Activated CD4-positive, alpha-beta T cell treated with anti-CD3 and anti-CD28 coated beads, Interleukin-10, Interleukin-2, amounts not matched to agents 100 ng/mL and 50 ng/mL, durations not matched to agents 16 hours and 8 hours (primary cell): Measurements from ENCODE around the gene CNTN5.

Experiments
- DNase-seq: peaks from one replicate; pipeline ENCODE4 v3.0.0-alpha.2; 2020

Gene CNTN5

DNA sequence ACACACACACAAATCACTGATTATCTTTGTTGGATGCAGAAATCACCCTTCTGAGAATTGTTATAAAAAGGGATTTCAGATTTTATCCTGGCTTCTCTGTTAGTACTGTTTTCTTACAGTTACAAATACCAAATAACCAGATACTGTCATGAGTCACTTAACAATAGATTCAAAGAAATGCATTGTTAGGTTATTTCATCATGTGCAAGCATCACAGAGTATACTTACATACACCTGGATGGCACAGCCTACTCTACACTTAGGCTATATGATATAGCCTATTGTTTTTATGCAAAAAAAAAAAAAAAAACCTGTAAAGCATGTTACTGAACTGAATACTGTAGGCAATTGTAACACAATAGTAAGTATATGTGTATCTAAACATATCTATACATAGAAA is 1347.1 kb downstream of the CNTN5 start:
- DNase-seq: no peak

DNA sequence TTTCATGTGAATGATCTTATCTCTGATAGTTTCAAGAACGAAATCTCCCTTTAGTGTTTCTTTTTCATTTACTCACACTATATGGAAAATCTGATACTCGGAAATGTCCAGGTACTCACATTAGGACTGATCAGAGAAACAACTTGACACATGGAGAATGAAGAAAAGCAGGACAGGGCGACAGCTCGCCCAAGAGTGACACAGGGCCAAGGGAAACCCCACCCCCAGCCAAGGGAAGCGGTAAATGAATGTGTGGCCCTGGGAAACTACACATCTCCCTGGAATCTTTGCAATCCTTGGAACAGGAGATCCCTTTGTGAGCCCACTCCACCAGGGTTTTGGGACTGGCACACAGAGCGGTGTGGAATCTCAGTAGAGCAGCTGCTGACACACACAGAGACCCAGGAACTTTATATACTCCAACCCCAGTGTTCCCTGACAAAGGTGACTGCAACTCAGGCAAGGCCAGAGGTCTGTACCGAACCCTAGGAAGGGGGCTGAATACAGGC is 1362.7 kb downstream of the CNTN5 start:
- DNase-seq: no peak

GRCh38 chr11:100396266-100396665 is 1375.5 kb downstream of the CNTN5 start:
- DNase-seq: no peak

DNA sequence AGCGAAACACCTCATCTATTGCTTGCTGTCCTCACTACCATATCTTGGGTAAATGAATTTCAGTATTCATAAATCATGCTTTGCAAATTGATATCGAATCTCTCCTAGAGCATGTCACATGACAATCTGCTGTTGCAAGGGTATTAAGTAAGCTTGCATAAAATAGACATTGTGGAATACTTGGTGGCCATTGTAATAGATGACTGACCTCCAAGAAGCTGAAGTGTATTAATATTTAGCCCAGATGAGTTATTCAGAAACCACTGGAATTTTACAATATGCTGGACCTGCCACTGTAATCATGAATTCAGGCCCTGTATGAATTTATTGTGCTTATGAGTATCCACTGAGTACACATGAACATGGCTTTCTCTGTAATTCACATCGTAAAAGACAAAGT is 1376.7 kb downstream of the CNTN5 start:
- DNase-seq: no peak

- DNase-seq: no peak
These were observed 1383.1 kb downstream of the CNTN5 start for GRCh38 chr11:100403816-100404215.

GRCh38 chr11:100404907-100405306 is 1384.2 kb downstream of the CNTN5 start:
- DNase-seq: no peak
